Activated T-cell treated with anti-CD3 and anti-CD28 coated beads, Interleukin-2, amount 50 U/mL, for 4 hours (primary cell): ENCODE results near the gene HAAO. TPM values are rescaled to one million over a fixed set of nuclear protein-coding genes. Genes with fewer than 3 reads are reported as not detected.

Experiments
- ATAC-seq, 2 donors: fragments of 200-7000 bp; cut with Tn5 transposase; one replicate each; pipeline ENCODE4 v1.10.0; 2021
- DNase-seq: peaks from one replicate; pipeline ENCODE4 v3.0.0-alpha.2; 2020
- H3K27me3 Mint-ChIP-seq: one replicate; pipeline ENCODE4 v1.8.0; 2021; ENCODE audit warnings: low read depth, mixed read lengths
- H3K36me3 Mint-ChIP-seq: one replicate; pipeline ENCODE4 v1.8.0; 2022; ENCODE audit warnings: mixed read lengths; ENCODE audit not compliant: insufficient read depth
- H3K4me1 Mint-ChIP-seq: one replicate; pipeline ENCODE4 v1.8.0; 2021; ENCODE audit warnings: low read depth, mixed read lengths
- H3K4me3 Mint-ChIP-seq: one replicate; pipeline ENCODE4 v1.8.0; 2021; ENCODE audit warnings: mild to moderate bottlenecking, moderate library complexity, mixed read lengths
- H3K9me3 Mint-ChIP-seq: one replicate; pipeline ENCODE4 v1.8.0; 2021; ENCODE audit warnings: mixed read lengths
- total RNA-seq, 3 donors: library from RNA; stranded (reverse); gene quantifications; one replicate each; pipeline ENCODE4 v1.2.1, GENCODE V29; 2021

HAAO gene
- total RNA-seq, 3 donors from 2014 or later, result 0.24 to 0.30 TPM; not detected in 1

- peaks cover 13% of the 10 kb centered on the region for H3K4me1 Mint-ChIP-seq
- H3K9me3 Mint-ChIP-seq, result no peaks in the 10 kb centered on the region
- no peak overlapping the region for H3K4me3 Mint-ChIP-seq
- H3K27me3 Mint-ChIP-seq, result peaks cover 17% of the 10 kb centered on the region
- ATAC-seq, result no peak
- no peak for DNase-seq
- H3K36me3 Mint-ChIP-seq, result no peaks in the 10 kb centered on the region
Observed at GRCh38 chr2:42806786-42807185, 14.4 kb upstream of the HAAO start.

- DNase-seq (no peak), ATAC-seq (no peak)
- Mint-ChIP-seq H3K36me3 (no peaks in the 10 kb centered on the region), H3K27me3 (peaks cover 21% of the 10 kb centered on the region), H3K9me3 (no peaks in the 10 kb centered on the region), H3K4me3 (no peak overlapping the region), H3K4me1 (peaks cover 6% of the 10 kb centered on the region)
Observed at GRCh38 chr2:42804891-42805290, 12.5 kb upstream of the HAAO start.

DNA sequence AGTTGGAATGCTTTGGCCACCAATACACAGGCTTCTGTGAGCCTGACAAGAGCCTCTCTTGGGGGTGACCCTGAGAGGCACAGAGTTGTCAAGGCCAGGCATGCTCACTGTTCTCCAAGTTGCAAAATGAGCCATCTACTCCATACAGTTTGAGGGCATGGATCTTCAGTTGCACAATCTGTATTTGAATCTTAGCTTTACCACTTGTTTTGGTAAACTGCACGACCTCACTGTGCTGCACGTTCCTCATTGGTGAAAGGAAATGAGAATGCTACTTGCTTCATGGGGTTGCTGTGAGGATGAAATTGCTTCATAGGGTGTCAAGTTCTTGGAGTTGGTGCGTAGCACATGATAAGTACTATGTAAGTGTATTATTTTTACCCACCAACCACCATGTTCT, 12.0 kb upstream of the HAAO start:
- H3K4me1 Mint-ChIP-seq, result peaks cover 6% of the 10 kb centered on the region
- no peak for ATAC-seq
- no peak for DNase-seq

GRCh38 chr2:42802150-42802549, 9.8 kb upstream of the HAAO start:
- no peak overlapping the region for H3K4me3 Mint-ChIP-seq
- H3K9me3 Mint-ChIP-seq, result no peaks in the 10 kb centered on the region
- peaks cover 21% of the 10 kb centered on the region for H3K27me3 Mint-ChIP-seq
- ATAC-seq, result no peak
- H3K4me1 Mint-ChIP-seq, result peaks cover 2% of the 10 kb centered on the region
- DNase-seq, result no peak
- no peaks in the 10 kb centered on the region for H3K36me3 Mint-ChIP-seq

More for the DNA sequence above, 12.0 kb upstream of the HAAO start:
- no peaks in the 10 kb centered on the region for H3K9me3 Mint-ChIP-seq
- H3K36me3 Mint-ChIP-seq, result no peaks in the 10 kb centered on the region
- peaks cover 21% of the 10 kb centered on the region for H3K27me3 Mint-ChIP-seq
- H3K4me3 Mint-ChIP-seq, result no peak overlapping the region

DNA sequence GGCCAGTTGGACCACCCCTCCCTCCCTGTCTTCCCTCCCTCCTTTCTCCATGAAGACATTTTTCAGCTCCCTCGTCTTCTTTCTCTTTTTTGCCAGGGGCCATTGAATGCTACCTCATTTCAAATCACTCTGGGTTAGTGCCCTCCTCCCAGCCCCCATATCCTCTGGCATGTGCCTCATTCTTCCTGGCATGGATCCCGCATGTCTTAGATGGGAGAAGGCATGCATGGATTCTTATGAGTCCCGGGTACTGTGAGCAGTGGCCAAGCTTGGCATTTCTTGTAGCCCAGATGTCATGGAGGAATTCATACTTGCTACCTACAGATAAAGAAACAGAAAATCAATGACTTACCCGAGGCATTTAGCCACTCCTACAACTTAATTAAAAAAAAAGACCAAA, 9.0 kb upstream of the HAAO start:
- Mint-ChIP-seq H3K4me3 (no peak overlapping the region), H3K27me3 (peaks cover 21% of the 10 kb centered on the region), H3K4me1 (peaks cover 4% of the 10 kb centered on the region), H3K36me3 (no peaks in the 10 kb centered on the region), H3K9me3 (no peaks in the 10 kb centered on the region)
- ATAC-seq (no peak), DNase-seq (no peak)

DNA sequence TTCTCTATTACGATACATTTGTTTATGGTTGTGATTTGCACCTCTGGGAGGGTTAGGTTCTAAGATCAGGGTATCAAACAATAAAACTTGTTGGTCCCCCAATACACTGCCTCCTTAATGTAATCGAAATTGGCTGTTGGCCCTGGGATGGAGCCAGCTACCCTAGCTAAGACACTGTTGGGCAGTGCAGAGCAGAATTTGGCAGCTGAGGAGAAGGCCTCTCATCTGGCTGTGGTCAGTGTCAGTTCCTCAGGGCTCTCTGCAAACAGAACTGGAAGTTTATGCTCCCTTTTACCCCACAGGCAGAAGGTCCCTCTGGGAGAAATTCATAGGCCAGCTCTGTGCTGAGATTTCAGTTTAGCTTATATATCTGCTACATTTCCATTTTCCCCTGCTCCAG, 8.6 kb upstream of the HAAO start:
- DNase-seq, result no peak
- Mint-ChIP-seq H3K4me3 (no peak overlapping the region), H3K36me3 (no peaks in the 10 kb centered on the region), H3K4me1 (peaks cover 5% of the 10 kb centered on the region), H3K9me3 (no peaks in the 10 kb centered on the region), H3K27me3 (peaks cover 21% of the 10 kb centered on the region)
- ATAC-seq, result no peak

DNA sequence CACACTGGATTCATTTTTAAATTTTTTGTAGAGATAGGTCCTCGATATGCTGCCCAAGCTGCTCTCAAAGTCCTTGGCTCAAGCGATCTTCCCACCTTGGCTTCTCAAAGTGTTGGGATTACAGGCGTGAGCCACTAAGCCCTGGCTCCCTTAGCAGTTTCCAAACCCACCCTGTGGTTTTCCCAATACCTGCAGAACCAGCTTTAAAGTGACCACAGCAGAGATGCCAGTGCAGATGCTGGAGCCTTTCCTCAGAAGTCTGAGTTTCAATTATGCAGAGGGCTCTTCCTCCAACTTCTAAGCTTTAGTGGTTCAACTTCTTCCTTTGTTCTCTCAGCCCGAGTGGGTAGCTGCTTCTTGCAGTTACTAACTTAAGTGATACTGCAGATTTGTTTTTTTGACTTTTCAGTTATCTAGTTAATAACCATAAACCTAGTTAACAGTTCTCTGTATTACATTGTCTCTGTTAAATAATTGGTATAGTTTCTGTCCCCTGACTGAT, 8.1 kb upstream of the HAAO start:
- DNase-seq (no peak), ATAC-seq (no peak)
- Mint-ChIP-seq H3K36me3 (no peaks in the 10 kb centered on the region), H3K4me3 (no peak overlapping the region), H3K9me3 (no peaks in the 10 kb centered on the region), H3K27me3 (peaks cover 20% of the 10 kb centered on the region), H3K4me1 (peaks cover 10% of the 10 kb centered on the region)

DNA sequence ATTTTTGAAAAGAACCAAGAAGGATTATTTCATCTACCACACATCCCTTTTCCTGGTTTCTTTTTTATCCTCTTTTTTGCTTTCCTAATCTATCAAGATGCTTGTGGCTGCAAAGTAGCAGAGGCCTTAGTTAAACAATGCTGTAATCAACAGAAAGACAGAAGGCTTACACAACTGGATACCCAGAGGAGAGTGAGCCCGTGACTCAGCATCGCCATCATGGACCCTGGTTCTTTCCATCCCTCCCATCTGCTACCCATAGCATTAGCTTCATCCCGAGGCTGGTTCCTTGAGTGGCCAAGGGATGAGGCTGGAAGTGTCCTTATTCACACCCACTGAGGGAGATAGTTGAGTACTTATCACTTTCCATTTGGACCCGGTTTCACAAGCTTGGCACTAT, 7.5 kb upstream of the HAAO start:
- no peak for ATAC-seq
- Mint-ChIP-seq H3K9me3 (no peaks in the 10 kb centered on the region), H3K36me3 (peaks cover under 1% of the 10 kb centered on the region), H3K27me3 (peaks cover 19% of the 10 kb centered on the region), H3K4me3 (no peak overlapping the region), H3K4me1 (peaks cover 11% of the 10 kb centered on the region)
- DNase-seq, result no peak

DNA sequence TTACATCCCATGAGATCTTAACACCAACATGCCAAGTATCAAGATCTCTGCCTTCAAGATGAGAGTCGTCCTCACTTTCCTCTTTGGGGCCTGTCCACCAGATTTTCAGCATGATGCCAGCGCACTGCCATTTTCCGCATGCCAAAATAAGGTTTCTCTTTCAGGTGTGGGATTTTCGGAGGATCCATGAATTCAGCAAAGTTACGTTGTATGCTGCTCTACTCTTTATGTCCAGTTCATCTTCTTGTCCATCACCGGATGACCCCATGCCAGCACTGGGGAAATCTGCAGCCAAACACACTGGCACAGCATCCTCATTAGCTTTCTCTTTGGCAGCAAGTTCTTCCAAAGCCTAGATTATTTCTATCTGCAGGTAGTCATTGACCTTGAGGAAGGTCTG, 4.9 kb upstream of the HAAO start:
- Mint-ChIP-seq H3K27me3 (peaks cover 25% of the 10 kb centered on the region), H3K4me3 (no peak overlapping the region), H3K36me3 (peaks cover 1% of the 10 kb centered on the region), H3K4me1 (peaks cover 20% of the 10 kb centered on the region), H3K9me3 (no peaks in the 10 kb centered on the region)
- ATAC-seq (no peak), DNase-seq (no peak)

DNA sequence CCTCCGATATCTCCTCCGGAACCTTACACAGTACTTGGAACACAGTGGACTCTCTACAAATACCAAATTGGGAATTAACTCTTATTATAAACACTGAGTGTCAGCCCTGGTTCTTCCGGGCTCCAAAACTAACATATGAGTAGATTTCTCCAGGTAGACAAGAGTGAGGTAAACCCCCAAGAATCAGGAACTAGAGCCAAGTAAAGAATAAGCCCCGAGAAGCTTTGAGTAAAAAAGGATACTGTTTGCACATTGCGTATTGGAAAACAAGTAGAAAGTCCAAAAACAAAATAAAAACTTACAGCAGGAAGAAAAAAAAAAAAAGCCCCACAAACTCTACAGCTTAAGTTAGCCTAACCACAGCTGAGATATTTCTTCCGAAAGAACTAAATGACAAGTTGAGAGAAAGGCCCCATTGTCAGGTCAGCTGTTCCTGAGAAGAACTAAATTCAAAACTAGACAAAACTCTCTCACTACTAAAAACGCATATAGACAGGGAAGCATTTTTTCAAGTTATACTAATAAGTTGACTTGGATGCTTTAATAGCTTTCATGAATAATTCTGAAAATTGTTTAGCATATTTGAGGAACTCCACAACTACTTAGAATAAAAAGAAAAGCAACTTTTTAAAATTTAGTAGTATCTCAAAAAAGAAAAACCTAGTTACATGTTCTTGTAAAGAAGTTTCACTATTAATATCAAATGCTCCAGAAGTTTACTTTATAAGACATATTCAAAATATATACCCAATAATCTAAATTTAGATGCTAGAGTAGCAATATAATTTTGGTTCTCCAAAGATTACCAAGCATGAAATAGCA, 4.3 kb upstream of the HAAO start:
- H3K36me3 Mint-ChIP-seq, result peaks cover 1% of the 10 kb centered on the region
- H3K4me3 Mint-ChIP-seq, result no peak overlapping the region
- ATAC-seq, result peak in 1 of 2 donors; percentile 48

GRCh38 chr2:42795841-42796301, 3.5 kb upstream of the HAAO start:
- Mint-ChIP-seq H3K4me1 (peaks cover 32% of the 10 kb centered on the region), H3K4me3 (no peak overlapping the region), H3K27me3 (peaks cover 30% of the 10 kb centered on the region), H3K36me3 (peaks cover 1% of the 10 kb centered on the region), H3K9me3 (no peaks in the 10 kb centered on the region)
- no peak for DNase-seq
- no peak for ATAC-seq

More for the DNA sequence above, 4.3 kb upstream of the HAAO start:
- H3K9me3 Mint-ChIP-seq, result no peaks in the 10 kb centered on the region
- no peak for DNase-seq
- peaks cover 25% of the 10 kb centered on the region for H3K4me1 Mint-ChIP-seq
- peaks cover 27% of the 10 kb centered on the region for H3K27me3 Mint-ChIP-seq

DNA sequence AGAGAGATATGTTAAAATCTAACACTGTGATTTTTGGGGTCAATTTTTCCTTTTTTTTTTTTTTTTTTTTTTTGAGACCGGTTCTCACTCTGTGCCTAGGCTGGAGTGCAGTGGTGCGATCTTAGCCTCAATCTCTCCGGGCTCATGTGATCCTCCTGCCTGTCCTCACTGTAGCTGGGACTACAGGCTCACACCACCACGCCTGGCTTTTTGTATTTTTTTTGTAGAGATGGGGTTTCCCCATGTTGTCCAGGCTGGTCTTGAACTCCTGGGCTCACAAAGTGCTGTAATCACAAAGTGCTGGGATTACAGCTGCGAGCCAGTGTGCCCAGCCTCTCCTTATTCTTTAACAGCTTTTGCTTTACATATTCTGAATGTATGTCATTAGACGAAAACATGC, 2.9 kb upstream of the HAAO start:
- Mint-ChIP-seq H3K4me3 (no peak overlapping the region), H3K9me3 (no peaks in the 10 kb centered on the region), H3K36me3 (peaks cover 1% of the 10 kb centered on the region), H3K4me1 (peaks cover 30% of the 10 kb centered on the region), H3K27me3 (peaks cover 35% of the 10 kb centered on the region)
- DNase-seq (no peak), ATAC-seq (no peak)

GRCh38 chr2:42794271-42795046, 2.1 kb upstream of the HAAO start:
- H3K9me3 Mint-ChIP-seq, result no peaks in the 10 kb centered on the region
- no peak overlapping the region for H3K4me3 Mint-ChIP-seq
- ATAC-seq (no peak), DNase-seq (no peak)
- H3K27me3 Mint-ChIP-seq, result peaks cover 43% of the 10 kb centered on the region
- H3K36me3 Mint-ChIP-seq, result peaks cover 1% of the 10 kb centered on the region
- peaks cover 30% of the 10 kb centered on the region for H3K4me1 Mint-ChIP-seq

DNA sequence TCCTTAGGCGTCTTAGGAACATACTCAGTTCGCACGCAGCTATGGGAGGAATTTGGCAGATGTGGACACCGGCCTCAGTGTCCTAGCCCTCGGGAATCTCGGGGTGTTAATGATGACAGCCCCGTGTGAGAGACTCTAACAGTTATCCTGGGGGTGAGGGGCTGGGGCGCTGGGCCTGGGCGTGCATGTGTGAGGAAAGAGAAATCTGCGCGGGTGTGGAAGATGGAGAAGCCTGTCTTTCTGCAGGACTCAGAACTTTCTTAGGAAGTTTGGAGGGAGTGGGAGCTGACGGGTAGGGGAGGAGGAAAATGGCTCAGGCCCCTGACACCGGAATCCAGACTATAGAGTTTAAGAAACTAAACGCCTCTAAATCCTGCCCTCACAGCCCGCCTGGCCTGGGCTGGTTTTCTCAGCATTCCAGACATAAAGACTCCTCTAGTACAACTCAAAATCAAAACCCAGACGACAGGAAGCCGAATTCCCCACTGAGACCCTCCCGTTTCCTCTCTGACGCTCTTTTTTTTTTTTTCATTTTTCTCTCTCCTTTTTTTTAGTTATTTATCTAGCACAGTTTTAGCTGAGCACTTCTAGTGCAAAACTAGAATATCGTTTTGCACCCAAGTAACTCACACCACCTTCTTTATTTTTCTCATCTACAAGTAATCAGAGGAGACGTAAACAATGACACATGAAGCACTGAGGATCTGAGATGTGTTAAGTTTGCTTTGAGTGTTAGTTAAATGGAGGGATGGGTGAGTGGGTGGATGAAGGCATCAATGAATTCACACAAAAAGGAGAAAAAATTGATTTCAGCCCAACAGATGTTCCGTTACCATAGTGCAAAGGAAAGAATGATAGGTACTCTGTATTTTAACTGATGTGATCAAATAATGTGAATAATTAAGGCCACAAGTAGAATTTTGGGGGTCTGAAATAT, 1.2 kb upstream of the HAAO start:
- Mint-ChIP-seq H3K9me3 (no peaks in the 10 kb centered on the region), H3K27me3 (peaks cover 46% of the 10 kb centered on the region), H3K36me3 (peaks cover 1% of the 10 kb centered on the region), H3K4me1 (peaks cover 30% of the 10 kb centered on the region), H3K4me3 (peak overlapping the region; percentile 56)
- DNase-seq (no peak), ATAC-seq (peak; percentile 7 to 14)
